Esophagus squamous epithelium (tissue), 5 donors: Measurements from ENCODE around the gene ANP32A. TPM values are rescaled to one million over a fixed set of nuclear protein-coding genes. Genes with fewer than 3 reads are reported as not detected.
A peak's percentile ranks its signal among the peaks of the same experiment; 100 is the strongest.

Source experiments
- DNase-seq: peaks from one replicate; lab custom pipeline; 2025; lab: John Stamatoyannopoulos, UW
- H3K27ac ChIP-seq, 4 donors: fragments of 200-600 bp; sonication (generic); one replicate each; pipeline ENCODE4 v1.5.1; 2016 to 2019; ENCODE audit warnings: mild to moderate bottlenecking in 1 of 4
- H3K27me3 ChIP-seq, 4 donors: fragments of 200-600 bp; sonication (generic); 1 replicate in 3 of 4; 2 replicates in 1 of 4; pipeline versions ENCODE4 v1.5.1 to v1.6.0; 2017 to 2021; ENCODE audit warnings: antibody characterized with exemption in 1 of 4
- H3K36me3 ChIP-seq, 3 donors: fragments of 200-600 bp; sonication (generic); one replicate each; pipeline ENCODE4 v1.5.1; 2016 to 2019
- H3K4me1 ChIP-seq, 3 donors: fragments of 200-600 bp; sonication (generic); one replicate each; pipeline ENCODE4 v1.5.1; 2017 to 2019
- H3K4me3 ChIP-seq, 4 donors: fragments of 200-600 bp; sonication (generic); 1 replicate in 3 of 4; 2 replicates in 1 of 4; pipeline ENCODE4 v1.5.1; 2016 to 2019; ENCODE audit warnings: mild to moderate bottlenecking in 2 of 4, moderate library complexity in 1 of 4
- H3K9me3 ChIP-seq, 3 donors: fragments of 200-600 bp; sonication (generic); one replicate each; pipeline ENCODE4 v1.5.1; 2016 to 2019
- POLR2A ChIP-seq, 4 donors: fragments of 450-650 bp; IDR thresholded peaks; one replicate each; pipeline ENCODE4 v1.6.1; 2017; ENCODE audit warnings: antibody characterized with exemption in 4 of 4, mild to moderate bottlenecking in 4 of 4, moderate library complexity in 3 of 4
- WGBS, 2 donors: methylation state at CpG; one replicate each; pipeline ENCODE4 v1.1.5; 2018; 5-methylcytosine and 5-hydroxymethylcytosine counted together
- intact Hi-C: fragments of 100-400 bp; cut with DNase I; formaldehyde crosslinking; loops from one replicate; pipeline ENCODE4 v1.15.0; 2022
- total RNA-seq, 4 donors: library from RNA; depleted of rRNA; stranded (reverse); fragments of >200 nt; gene quantifications; one replicate each; pipeline ENCODE4 v1.1.0, GENCODE V29; 2016
- TF ChIP-seq, protein P1 (sequence below), 6 experiments: fragments of 450-650 bp in 4 of 6; fragments of 200-600 bp in 2 of 6; sonication (generic) in 2 of 6; IDR thresholded peaks; one replicate each; pipeline ENCODE4 v1.5.1; 2016 to 2019; ENCODE audit warnings: antibody characterized with exemption in 6 of 6, mild to moderate bottlenecking in 4 of 6, moderate library complexity in 4 of 6
- donor health status: DM: yes; HTN: yes; CAD: no.

The ANP32A gene
- total RNA-seq, 4 donors from 2014 or later, result 40.1 to 71.5 (median 43.8) TPM

DNA sequence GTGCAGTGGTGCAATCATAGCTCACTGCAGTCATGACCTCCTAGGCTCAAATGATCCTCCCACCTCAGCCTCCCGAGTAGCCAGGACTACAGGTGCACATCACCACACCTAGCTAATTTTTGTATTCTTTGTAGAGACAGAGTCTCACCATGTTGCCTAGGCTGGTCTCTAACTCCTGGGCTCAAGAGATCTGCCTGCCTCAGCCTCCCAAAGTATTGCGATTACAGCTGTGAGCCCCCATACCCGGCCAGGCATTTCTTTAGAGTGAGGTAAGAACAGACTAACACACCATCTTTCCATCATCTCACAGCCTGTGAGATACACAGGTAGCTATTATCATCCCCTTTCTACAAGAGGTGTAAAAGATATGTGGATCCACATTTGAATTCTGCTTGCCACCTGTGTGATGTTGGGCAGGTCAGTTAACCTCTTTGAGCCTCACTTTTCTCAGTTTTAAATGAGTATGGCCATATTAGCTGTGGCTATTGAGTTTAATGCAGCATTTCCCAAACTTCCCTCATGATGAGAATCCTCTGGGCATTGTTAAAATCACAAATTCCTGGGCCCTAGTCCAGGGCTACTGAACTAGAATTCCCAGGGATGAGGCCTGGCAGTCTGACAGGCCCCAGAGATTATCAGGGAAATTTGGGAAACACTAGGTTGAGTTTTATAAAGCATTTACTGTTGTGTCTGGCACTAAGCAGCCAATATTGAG lies 46.0 kb downstream of the ANP32A start:
- Histone ChIP-seq H3K4me3 (no peak overlapping the region), H3K4me1 (peaks cover 0 to 19% (median 10%) of the 10 kb centered on the region in 3 donors), H3K27me3 (no peaks in the 10 kb centered on the region), H3K27ac (peak overlapping the region in 2 of 4 donors; percentile 51 to 66), H3K36me3 (peaks cover 0 to 22% (median 0%) of the 10 kb centered on the region in 3 donors), H3K9me3 (no peaks in the 10 kb centered on the region)
- TF ChIP-seq, protein P1, sequence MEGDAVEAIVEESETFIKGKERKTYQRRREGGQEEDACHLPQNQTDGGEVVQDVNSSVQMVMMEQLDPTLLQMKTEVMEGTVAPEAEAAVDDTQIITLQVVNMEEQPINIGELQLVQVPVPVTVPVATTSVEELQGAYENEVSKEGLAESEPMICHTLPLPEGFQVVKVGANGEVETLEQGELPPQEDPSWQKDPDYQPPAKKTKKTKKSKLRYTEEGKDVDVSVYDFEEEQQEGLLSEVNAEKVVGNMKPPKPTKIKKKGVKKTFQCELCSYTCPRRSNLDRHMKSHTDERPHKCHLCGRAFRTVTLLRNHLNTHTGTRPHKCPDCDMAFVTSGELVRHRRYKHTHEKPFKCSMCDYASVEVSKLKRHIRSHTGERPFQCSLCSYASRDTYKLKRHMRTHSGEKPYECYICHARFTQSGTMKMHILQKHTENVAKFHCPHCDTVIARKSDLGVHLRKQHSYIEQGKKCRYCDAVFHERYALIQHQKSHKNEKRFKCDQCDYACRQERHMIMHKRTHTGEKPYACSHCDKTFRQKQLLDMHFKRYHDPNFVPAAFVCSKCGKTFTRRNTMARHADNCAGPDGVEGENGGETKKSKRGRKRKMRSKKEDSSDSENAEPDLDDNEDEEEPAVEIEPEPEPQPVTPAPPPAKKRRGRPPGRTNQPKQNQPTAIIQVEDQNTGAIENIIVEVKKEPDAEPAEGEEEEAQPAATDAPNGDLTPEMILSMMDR (IDR thresholded peaks at IDR 0.05), result no peak
- no peak for TF ChIP-seq POLR2A (IDR thresholded peaks at IDR 0.05)
- no peak for DNase-seq
- 85% methylated on average over 3 of the region's 3 CpGs; no CpG with 5 or more reads in 1 of the 2 donors for WGBS, 2 donors
- intact Hi-C loops, result no loop called here

DNA sequence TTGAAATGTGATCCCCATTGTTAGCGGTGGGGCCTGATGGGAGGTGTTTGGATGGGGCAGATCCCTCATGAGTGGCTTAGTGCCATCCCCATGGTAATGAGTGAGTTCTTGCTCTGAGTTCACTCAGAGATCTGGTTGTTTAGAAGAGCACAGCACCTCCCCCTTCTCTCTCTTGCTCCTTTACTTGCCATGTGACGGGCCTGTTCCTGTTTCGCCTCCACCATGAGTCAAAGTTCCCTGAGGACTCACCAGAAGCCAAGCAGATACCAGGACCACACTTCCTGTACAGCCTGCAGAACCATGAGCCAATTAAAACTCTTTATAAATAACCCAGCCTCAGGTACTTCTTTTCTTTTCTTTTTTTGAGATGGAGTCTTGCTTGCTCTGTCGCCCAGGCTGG lies 46.6 kb downstream of the ANP32A start:
- no peak for DNase-seq
- peaks cover 0 to 16% (median 0%) of the 10 kb centered on the region in 3 donors for H3K36me3 ChIP-seq
- intact Hi-C loops, result no loop called here
- H3K9me3 ChIP-seq, result no peaks in the 10 kb centered on the region
- H3K4me1 ChIP-seq, result peaks cover 0 to 19% (median 10%) of the 10 kb centered on the region in 3 donors
- WGBS, 2 donors, result 86 to 88% methylated on average over 4 of the region's 4 CpGs
- no peak for TF ChIP-seq POLR2A (IDR thresholded peaks at IDR 0.05)
- TF ChIP-seq, protein P1 (IDR thresholded peaks at IDR 0.05), result no peak
- H3K27ac ChIP-seq, result no peak overlapping the region
- H3K4me3 ChIP-seq, result no peak overlapping the region
- H3K27me3 ChIP-seq, result no peaks in the 10 kb centered on the region

DNA sequence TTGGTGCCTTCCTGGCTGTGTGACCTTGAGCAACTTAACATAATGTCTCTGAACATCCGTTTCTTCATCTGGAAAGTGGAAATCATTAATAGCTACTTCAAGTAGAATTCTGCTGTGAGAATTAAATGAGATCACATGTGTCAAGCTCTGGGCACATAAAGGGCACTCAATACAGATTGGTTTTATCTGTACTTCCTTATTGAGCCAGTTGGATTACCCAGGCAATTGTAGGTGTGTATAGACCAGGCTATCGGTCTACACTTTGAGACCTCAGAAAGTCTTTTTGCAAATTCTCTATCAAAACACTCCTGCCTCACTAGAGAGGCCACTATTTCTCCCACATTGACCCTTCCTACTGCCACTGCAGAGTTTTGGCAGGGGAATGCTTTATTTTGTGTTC lies 47.7 kb downstream of the ANP32A start:
- Histone ChIP-seq H3K4me3 (no peak overlapping the region), H3K27me3 (no peaks in the 10 kb centered on the region), H3K9me3 (no peaks in the 10 kb centered on the region), H3K27ac (no peak overlapping the region), H3K4me1 (peaks cover 0 to 23% (median 10%) of the 10 kb centered on the region in 3 donors), H3K36me3 (peaks cover 0 to 5% (median 0%) of the 10 kb centered on the region in 3 donors)
- no peak for TF ChIP-seq POLR2A (IDR thresholded peaks at IDR 0.05)
- TF ChIP-seq, protein P1 (IDR thresholded peaks at IDR 0.05), result no peak
- WGBS, 2 donors, result 83 to 91% methylated on average over 1 to 2 of the region's 2 CpGs
- intact Hi-C loops, result no loop called here
- no peak for DNase-seq

DNA sequence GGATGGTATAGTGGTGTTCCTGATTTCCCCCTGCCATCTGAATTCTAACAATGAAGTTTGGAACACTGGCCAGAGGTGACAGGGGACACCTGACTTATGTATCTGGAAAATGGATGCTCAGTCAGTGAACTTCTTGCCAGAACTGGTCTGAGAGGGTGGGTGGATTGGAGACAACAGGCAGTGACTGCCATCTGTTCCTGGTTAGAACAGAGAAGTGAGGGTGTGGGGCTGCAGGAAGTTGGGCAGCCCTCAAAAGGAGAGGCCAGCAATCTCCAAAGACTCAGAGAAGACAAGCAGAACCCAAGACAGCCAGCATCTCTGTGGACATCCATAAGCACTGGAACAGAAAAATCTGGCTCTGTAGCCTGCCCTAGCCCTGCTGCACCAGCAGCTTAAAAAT lies 50.5 kb downstream of the ANP32A start:
- Histone ChIP-seq H3K27ac (no peak overlapping the region), H3K9me3 (no peaks in the 10 kb centered on the region), H3K4me1 (peaks cover 0 to 6% (median 0%) of the 10 kb centered on the region in 3 donors), H3K27me3 (no peaks in the 10 kb centered on the region), H3K4me3 (no peak overlapping the region), H3K36me3 (no peaks in the 10 kb centered on the region)
- TF ChIP-seq, protein P1 (IDR thresholded peaks at IDR 0.05), result no peak
- TF ChIP-seq POLR2A (IDR thresholded peaks at IDR 0.05), result no peak
- intact Hi-C loops, result no loop called here
- DNase-seq, result no peak

DNA sequence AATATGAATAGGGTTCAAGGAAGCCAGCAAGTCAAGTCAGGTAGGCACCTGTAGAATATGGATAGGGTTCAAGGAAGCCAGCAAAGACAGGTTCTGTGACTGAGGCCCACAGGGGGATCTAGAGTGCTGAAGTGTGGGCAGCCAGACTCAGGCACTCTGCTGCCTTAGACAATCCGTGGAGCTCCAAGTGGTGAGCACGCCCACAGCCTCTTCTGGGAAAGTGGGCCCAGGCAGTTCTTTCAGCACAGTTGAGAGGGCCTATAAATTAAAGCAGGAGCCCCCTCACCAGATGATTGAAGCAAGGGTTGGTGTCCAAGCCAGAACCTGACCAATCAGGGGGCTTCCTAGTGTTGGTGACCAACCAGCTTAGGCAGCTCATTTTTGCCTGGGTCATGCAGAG lies 51.0 kb downstream of the ANP32A start:
- TF ChIP-seq, protein P1 (IDR thresholded peaks at IDR 0.05), result no peak
- TF ChIP-seq POLR2A (IDR thresholded peaks at IDR 0.05), result no peak
- H3K9me3 ChIP-seq, result no peaks in the 10 kb centered on the region
- intact Hi-C loops, result no loop called here
- no peak for DNase-seq
- H3K4me3 ChIP-seq, result no peak overlapping the region
- no peak overlapping the region for H3K27ac ChIP-seq
- H3K4me1 ChIP-seq, result peaks cover 0 to 4% (median 0%) of the 10 kb centered on the region in 3 donors
- H3K27me3 ChIP-seq, result no peaks in the 10 kb centered on the region
- WGBS, 2 donors, result 83 to 100% methylated on average over 1 to 2 of the region's 2 CpGs
- no peaks in the 10 kb centered on the region for H3K36me3 ChIP-seq
